GM18951 (cell line): Measurements from ENCODE around the gene GAS7.

Source experiments
- POLR2A ChIP-seq: IDR thresholded peaks from 4 replicates; pipeline ENCODE4 v1.6.1; 2011; ENCODE audit warnings: mild to moderate bottlenecking; ENCODE audit not compliant: insufficient read length, insufficient read depth; ENCODE audit errors: extremely low read depth
- in situ Hi-C: fragments of 300-500 bp; cut with MboI; formaldehyde crosslinking; loops from one replicate; pipeline ENCODE4 v1.12.0; 2022; ENCODE audit warnings: low sequenced_read_pairs, mixed read lengths, inconsistent platforms; ENCODE audit not compliant: unreplicated experiment

The GAS7 gene

DNA sequence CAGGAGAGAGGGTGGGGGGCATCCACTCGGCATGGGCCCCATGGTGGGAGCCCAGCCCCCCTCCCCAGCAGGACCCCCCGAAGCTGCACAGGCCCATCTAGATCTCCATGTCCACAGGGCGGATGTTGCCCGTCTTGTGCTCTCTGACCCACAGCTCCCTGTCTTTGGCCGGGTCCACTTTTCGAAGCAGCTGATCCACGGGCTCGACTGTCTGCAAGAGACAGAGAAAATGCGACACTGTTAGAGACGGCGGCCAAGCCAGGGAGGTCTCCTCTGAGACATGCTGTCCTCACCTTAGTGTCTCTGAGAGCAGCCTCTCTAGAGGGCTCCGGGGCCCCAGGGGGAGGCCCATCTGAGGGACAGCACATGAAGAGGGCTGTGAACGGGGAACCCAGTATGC, 281.3 kb downstream of the GAS7 start:
- in situ Hi-C loops = no loop called here
- TF ChIP-seq POLR2A = no peak

GRCh38 chr17:9916108-9916507, 282.3 kb downstream of the GAS7 start:
- no peak for TF ChIP-seq POLR2A
- in situ Hi-C loops = no loop called here

DNA sequence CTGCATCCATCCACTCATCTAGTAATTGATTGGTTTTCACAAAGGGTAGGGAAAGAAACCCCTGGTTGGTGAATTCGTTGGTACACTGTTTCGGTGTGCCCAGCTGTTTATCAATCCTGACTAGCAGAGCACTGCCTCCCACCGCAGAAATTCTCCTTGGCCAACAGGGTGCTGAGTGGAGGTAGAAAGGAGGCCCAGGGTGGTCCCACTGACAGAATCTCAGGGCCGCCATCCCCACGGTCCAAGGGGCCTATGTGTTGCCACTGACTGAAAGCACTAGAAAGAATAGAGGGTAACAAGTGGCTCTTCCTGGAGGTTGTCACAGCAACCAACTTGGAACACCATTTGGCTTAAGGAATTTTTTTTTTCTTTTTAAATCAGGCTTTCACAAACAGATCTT, 284.9 kb downstream of the GAS7 start:
- no peak for TF ChIP-seq POLR2A
- in situ Hi-C loops = no loop called here

GRCh38 chr17:9912121-9913099, 286.0 kb downstream of the GAS7 start:
- in situ Hi-C loops = no loop called here

GRCh38 chr17:9911089-9911488, 287.3 kb downstream of the GAS7 start:
- no peak for TF ChIP-seq POLR2A
- in situ Hi-C loops = no loop called here

More at GRCh38 chr17:9912121-9913099, 286.0 kb downstream of the GAS7 start:
- TF ChIP-seq POLR2A = no peak

DNA sequence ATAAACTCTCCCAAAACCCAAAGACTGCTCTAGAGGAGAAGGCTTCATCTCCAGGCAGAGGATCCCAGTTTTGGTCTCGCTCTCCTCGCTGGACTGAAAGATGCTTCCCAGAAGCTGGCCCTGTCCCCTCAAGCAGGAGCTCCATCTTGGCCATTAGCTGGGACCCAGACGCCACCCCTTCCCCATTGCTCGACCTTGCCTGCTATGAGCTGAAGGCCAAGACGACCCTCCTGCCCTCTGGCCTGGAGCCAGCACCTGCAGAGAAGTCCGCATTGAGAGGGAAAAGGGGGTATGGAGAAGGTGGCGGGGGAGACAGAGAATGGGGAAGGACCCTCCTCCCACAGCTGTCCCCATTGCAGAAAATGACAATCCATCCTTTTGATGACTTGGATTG, 289.8 kb downstream of the GAS7 start:
- in situ Hi-C loops = no loop called here
- no peak for TF ChIP-seq POLR2A

DNA sequence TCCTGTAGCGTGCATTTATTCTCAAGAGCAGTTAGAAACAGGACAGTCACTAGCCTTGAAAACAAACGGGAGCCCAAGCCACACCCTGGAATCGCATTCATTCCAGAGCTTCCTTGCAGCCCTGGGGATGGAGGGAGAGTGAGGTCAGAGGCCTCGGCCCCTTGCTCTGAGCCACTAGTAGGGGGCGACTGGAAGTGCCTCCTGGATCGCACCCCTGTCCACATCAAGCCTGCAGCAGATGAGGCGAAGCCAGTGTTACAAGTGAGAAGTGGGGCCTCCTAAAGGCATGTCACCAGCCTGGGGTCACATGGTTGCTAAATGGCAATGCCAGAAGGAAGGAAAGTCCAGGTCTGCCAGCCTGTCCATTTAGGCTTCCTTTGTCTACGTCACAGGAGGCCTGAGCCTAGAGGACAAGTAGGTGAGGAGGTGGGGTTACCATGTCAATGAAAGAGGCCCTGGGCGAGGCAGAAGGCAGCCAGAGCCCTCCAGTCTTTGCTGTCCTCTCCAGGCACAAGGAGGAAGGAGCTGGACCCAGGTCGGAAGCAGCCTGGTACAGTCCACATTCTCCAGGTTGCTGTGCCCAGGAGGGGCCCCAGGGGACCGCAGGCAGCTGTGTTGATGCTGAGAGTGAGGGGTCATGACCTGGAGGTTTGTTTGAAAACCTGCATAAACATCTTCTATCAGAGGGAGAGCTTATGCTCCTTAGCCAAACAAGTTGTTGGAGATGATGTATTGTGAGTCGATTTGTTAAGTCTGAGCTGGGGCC, 290.3 kb downstream of the GAS7 start:
- no peak for TF ChIP-seq POLR2A
- in situ Hi-C loops = no loop called here

DNA sequence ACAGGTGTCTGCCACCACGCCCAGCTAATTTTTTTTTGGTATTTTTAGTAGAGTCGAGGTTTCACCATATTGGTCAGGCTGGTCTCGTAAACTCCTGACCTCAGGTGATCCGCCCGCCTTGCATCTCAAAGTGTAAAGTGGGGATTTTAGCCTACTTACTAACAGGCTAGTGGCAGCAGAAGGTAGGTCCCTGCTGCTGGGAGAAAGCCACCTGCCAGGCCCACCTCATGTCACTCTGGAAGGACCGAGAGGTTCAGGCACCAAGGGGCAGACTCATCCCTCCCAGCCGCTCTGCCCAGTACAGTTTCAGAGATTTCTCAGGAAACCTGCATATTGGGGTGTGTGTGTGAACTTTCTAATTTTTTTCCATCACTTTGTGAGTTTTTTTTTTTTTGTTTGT, 291.3 kb downstream of the GAS7 start:
- TF ChIP-seq POLR2A = no peak
- in situ Hi-C loops = no loop called here

GRCh38 chr17:9906616-9907015, 291.8 kb downstream of the GAS7 start:
- in situ Hi-C loops = no loop called here
- no peak for TF ChIP-seq POLR2A

DNA sequence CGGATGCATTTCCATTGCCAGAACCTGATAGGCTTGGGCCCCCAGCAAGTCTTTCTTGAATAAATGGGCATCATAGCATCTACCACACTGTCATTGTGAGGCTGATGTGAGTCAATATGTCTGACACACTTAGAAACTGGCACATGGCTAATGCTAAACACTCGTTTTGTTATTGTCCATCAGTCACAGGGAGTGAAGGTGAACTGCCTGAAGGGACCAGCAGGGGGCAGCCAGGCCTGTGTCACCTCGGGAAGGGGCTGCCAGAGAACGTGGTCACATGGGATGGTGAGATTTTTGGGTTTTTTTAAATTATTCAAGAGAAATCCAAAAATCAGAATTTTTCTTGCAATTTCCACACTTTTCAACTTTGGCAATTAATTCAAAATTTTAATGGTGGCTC, 292.5 kb downstream of the GAS7 start:
- in situ Hi-C loops = no loop called here
- no peak for TF ChIP-seq POLR2A

DNA sequence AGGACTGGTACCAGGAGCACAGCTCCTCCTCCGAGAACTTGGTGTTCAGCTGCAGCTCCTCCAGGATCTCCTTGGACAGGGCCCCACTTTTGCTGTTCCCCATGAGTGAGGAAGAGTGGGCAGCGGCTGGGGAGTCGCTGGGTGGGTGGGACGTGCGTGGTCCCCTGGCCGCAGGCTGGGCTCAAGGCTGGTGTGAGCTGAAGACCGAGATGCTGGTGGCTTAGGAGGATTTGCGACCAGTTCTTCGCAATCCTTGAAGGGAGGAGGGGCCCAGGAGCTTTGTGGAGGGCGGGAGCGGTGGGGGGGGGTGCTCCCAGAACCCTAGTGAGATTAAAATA, 293.4 kb downstream of the GAS7 start, which contains the start of gene RCVRN:
Gene RCVRN (minus strand): TSS at position 194 of the 338 bp plus-strand sequence. CDS start 91 bp downstream, at position 103.
- TF ChIP-seq POLR2A = no peak
- in situ Hi-C loops = no loop called here

GRCh38 chr17:9904277-9905077, 293.9 kb downstream of the GAS7 start:
- in situ Hi-C loops = no loop called here
- TF ChIP-seq POLR2A = no peak

- in situ Hi-C loops = no loop called here
- no peak for TF ChIP-seq POLR2A
Observed at GRCh38 chr17:9902120-9902519, 296.3 kb downstream of the GAS7 start.
